NCI-H82 treated with DMSO at 0.1 percent for 48 hours (cell line): ENCODE data around the gene ZFHX2.

ENCODE experiments used
- DNase-seq: peaks from one replicate; lab custom pipeline; 2025; ENCODE audit not compliant: unreplicated experiment; lab: John Stamatoyannopoulos, UW

The ZFHX2 gene

DNA sequence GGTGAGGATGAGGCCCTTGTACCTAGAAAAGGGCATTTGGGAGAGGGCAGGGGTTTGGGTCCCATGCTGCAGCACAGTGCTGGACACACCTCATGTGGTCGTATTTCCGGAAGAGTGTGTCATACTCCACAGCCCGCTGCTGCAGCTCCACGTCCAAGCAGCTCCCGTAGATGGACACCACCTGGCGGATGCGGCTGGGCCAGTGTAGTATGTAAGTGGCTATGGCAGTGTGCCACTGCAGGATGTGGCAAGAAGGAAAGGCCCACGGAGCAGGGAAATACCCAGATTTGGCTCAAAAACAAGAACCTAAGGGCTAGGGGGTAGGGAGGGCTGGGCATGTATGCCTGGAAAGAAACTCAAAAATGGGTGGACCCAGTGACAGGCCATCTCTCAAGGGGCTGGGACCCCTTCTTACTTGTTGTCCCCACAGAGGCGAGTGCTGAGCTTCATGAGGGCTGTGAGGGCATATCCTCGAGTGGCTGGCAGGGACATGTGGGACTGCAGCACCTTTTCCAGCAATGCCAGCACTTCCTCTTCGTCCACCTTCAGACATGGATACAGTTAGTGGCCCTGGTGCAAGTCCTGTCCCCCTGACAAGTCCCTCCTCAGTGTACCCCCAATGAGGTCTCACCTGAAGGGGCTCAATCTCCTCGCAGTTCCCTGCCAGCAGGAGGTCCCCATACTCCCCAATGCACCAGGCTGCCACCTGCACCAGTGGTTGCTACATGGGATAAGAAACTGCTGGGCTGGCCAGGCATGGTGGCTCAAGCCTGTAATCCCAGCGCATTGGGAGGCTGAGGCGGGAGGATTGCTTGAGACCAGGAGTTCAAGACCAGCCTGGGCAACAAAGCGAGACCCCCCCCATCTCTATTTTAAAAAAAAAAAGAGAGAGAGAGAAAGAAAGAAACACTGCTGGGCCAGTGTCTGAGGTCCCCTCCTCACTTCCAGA lies 10.6 kb upstream of the ZFHX2 start:
- no peak for DNase-seq

DNA sequence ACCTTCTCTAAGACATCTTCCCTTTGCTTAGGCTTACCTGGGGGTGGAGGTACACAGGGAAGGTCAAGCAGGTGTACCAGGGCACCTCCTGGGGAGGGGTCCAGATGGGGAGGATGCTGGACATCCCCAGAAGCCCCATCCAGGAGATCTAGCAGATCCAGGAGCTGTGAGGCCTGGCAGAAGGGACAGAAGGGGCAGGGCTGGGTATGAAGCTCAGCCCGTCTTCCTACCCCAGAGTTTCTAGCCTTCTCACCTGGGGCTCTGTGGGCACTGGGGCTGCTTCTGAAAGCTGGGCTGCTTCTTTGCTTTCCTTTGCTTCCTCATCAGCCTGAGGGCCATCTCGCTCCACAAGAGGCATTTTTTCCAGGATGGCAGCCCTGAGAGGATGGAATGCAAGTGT lies 9.7 kb upstream of the ZFHX2 start:
- DNase-seq = no peak

DNA sequence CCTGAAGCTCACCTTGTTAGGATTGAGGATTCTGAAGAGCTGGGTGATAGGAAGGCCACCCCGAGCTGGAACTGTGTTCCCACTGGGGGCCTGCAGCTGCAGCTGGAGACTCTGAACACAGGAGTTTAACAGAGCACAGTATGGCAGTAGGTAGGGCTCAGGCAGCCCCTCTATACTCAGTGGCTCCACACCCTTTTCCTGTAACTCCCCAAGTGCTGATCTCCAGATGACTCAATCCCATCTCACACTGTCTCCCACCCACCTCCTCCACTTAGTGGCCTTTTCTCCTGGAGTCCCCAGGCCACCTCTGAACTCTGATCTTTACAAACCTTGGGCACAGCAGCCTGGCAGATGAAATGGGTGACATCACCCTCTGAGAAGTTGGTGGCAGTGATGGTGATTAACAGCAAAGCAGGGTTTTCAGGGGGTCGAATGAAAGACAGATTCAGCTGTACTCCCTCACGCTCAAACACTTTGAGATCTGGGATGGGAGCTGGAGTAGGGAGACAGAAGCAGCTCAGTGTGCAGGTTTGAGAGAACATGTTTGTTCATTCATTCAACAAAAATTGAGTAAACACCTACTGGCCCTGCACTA lies 8.5 kb upstream of the ZFHX2 start:
- DNase-seq = no peak

DNA sequence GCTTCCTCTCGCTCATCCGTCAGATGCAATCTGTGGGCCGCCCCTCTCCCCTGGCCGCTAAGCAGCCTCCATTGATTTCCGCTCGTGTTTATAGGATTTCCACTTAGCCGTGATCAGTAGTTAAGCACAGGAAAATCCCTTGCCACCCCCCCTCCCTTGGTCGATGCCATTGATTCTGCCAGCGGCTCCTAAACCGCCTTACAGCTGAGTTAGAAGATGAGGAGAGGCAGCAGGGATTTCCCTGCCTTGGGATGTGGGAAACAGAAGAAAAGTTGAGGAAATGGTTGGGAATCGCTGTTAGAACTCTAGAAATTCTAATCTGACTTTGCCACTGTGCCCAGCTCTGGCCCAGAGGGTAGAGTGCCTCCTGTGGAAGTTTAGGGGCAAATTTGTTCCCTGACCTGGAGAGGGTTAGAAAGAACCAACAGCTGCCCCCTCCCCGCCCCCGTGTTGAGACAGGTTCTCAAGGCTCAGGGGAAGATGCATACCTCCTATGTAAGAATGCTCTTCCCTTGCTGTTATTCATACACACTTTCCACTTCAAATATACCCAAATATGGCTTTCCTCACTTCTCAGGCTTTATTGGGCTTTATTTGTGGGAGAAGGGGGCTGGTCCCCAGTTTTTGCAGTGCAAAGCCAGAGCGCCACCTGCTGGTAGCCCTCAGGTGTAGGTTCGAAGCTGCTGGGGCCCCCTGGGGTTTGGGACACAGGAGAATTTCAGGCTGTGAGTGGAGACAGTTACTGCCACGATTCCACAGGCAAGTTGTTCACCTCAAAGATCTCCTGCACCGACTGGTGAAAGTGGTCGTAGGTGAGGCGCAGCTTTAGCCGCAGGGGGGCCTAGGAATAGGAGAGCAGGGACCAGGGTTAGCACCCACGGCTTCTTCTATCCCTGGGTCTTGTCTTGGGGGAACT lies 7.7 kb upstream of the ZFHX2 start:
- peak; percentile 33 for DNase-seq

DNA sequence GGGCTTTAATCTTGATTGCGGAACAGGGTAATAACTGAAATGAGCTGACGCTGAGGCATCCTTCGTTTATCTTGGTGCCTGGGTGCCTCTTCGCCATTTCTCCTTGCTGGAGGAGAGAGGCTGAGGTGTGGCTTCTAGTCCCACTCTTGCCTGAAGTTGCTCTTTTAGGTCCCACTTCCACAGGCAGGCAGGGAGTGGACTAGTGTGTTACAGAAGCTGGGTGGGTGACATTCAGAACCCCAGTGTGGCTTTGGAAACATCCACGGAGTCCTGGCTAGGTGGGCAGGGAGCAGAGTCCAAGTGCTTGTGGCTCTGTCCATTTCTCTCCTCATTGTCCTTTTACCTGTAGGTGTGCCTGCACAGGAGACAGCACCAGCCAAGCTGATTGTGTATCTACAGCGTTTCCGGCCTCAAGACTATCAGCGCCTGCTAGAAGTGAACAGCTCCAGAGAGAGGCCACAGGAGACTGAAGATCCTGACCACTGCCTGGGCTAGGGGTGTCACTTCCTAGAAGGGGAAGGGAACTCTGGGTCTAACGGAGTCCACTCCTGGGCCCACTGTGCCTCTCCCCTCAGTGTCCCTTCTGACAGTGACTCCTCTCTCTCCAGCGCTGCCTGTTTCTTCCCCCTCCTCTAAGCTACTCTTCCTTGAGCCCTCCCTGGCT lies 6.9 kb upstream of the ZFHX2 start:
- no peak for DNase-seq

DNA sequence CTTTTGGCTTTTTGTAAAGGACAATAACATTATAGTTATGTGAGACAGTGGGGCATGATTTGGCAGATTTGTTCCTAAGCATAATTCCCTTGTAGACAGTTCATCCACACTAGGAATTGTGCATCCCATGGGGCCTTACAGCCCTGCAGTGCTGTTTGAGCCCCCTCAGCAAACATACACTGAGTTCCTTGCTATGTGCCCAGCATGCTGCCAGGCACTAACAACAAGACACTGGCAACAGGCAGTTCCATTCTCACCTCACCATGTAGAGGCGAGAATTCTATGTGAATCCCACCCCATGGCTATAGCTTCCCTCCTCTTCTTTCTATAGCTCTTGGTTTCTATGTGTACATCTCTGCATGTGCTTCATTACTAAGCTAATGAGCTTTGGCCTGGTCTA lies 6.4 kb upstream of the ZFHX2 start:
- DNase-seq = no peak

DNA sequence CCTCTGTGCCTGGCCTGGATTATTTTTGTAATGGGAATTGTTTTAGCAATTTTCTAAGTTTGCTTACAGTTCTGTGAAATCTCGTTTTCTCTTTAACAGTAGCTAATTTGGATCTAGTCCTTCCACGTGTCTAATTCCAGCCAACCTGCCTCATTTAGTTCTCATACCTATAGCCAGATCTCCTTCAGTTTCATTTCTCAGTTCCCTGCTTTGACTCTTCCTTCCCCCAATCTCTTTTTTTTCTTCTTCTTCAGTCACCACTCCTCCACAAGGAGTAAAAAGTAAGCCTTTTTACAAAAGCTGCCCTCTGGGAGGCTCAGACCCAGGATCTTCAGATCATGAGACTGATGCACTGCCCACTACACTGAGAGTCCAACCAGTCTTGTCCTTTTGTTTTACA lies 6.0 kb upstream of the ZFHX2 start:
- no peak for DNase-seq

DNA sequence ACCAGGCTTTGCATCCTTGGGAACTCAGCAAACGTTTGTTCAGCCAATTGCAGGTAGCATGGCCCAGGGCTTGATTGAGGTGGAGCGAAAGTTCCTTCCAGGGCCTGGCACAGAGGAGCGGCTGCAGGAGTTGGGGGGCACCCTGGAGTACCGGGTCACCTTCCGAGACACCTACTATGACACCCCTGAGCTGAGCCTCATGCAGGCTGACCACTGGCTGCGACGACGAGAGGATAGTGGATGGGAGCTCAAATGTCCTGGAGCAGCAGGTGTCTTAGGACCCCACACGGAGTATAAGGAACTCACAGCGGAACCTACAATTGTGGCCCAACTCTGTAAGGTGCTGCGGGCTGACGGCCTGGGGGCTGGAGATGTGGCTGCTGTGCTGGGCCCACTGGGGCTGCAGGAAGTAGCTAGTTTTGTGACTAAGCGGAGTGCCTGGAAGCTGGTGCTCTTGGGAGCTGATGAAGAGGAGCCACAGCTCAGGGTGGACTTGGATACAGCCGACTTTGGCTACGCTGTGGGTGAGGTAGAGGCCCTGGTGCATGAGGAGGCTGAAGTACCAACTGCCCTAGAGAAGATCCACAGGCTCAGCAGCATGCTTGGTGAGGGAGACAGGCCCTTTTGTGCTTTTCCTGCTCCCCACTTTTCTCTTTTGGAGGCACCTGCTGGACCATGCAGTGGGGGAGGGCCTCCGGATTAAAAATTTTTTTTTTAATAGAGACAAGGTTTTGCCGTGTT lies 5.3 kb upstream of the ZFHX2 start:
- DNase-seq = no peak

DNA sequence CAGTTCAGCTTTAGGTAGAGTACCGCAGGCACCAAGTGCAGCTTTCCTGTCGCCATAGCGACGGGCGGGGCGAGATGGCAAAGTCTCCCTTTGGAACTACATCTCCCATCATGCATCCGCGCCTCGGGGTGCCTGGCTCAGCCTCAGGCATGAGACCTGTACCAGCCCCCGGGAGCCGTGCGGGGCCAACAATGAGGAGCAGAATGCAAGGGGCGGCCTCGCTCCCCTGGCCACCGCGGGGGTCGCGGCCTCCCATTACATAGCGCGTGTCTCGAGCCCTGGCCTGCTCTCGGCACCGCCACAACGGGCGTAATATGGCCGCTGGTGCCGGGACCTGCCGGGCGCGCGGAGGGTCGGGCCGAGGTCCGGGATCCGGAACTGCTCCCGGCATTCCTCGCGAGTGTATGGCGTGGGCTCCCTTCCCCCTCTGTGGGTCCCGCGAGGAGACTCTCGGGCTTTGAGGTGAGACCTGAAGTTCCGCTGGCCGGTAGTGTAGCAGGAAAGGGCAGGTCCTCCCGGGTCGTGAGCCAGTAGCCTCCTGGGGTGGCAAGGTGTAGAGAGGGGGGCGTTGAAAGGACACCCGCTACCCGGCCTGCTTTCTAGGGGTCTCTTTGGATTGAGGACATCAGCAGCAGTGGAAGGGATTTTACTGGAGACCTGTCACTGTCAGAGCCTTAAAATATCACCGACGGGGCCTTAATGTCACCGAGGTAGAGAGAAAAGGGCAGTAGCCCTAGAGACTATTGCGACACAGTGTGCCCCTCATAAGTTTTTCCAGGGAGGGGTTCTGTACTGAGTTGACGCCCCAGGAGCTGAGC lies 4.5 kb upstream of the ZFHX2 start, which contains the start of gene THTPA:
THTPA (plus strand) TSS at position 390 of the 818 bp plus-strand sequence. CDS start 487 bp downstream, outside the sequence.
- DNase-seq = peak; percentile 61

DNA sequence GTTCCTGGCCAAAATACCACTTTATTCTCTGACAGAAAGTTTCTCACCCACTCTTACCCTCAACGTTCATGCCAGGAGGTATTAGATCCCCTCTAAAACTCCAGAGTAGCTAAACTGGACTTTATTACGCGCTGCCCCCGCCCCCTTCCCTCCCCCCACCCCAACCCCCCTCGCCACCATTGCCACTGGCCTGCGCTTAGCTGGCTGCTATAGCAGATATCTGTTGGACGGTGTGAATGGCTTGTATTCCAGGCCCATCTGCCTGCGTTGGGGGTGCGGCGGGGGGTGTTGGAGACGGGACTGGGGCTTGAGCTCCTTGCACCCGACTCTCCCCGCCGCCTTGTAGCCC lies 3.9 kb upstream of the ZFHX2 start:
- DNase-seq = no peak

DNA sequence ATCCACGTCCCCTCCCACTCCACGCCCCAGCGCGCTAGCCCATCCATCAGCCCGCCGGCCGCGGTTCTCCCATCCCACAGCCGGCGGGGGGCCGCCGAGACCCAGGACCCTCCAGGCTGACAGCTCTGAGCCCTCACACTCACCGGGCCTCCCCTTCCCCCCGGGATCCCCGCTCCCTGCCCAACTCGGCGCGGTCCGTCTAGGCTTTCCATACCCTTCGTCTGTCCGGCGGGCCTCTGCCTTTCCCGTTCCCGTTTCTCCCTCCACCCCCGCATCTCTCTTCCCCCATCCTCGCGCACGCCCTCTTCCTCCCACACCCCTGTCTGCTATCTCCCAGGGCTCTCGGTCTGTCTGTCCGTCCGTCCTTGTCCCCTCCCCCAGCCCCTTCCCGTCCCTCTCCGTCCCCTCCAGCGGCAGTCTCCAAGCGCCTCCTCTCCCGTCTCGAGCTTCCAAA lies 726 bp downstream of the ZFHX2 start:
- DNase-seq = no peak

DNA sequence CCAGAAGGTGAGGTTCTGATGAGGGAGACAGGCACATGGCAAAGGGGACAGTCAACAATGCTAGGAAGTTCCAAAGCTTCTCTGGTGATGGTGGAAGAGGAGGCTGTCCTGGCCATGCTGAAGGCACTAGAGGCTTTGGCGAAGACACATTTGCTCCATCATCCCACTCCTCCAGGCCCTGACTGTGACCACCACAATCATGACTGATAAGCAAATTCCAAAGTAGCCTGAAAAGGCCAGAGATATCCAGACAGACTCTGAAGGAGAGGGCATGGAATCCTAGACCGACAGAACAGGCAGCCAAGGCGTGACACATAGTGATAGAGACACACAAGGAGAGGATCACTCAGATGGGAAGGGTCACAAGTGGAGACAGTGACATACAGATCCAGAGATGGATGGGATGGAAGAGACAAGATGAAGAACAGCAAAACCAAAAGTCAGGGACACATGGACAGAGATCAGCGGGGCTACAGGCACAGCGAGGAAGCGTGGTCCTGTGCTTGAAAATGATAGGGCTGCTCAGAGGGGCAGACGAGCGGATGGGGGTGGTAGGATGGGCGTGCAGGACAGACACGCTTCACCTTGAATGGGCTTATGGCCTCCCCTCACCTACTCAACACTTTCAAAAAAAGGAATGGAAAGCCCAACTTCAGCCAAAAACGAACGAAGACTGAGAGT lies 1.3 kb downstream of the ZFHX2 start:
- no peak for DNase-seq

DNA sequence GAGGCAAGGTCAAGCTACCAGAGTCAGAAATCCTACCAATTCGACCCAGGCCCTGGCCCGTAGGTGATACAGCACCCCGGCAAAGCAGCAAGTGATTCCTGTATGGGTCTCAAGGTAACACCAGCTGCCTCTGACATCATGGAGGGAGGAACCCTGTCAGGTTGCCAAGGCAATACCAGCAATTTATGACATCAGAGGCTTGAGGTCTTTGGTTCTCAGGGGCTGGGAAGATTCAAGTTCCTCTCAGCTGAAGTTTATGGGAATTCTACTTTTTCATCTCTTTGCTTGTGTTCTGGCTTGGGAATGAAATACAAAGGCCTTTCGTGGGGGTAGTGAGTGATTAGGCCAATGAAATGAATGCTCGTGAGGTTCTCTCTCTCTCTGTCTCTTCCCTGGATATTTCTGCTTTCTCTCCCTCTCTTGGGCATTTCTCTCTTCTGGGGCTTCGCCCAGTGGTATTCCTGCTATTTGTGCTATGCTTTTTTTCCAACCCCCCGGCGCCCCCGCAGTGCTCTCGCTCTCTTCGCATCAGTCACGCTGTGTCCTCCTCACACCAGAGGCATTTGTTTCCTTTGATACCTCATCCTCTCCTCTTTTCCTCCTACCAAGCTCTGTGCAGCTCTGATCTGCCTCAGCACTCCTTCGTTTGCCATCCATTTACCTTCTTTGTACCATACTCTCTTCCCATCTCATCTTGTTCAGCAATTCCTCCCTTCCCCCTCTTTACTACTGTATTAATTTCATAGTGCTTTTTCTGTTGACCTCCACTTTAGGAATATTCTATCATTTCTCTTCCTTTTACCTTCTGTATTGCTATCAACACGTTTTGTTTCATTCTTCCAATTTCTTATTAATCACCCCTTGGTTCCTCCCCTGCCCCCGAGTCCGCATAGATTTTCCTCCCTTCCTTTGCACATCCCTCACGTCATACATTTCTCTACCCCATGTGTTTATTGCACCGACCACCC lies 2.9 kb downstream of the ZFHX2 start:
- DNase-seq = no peak

DNA sequence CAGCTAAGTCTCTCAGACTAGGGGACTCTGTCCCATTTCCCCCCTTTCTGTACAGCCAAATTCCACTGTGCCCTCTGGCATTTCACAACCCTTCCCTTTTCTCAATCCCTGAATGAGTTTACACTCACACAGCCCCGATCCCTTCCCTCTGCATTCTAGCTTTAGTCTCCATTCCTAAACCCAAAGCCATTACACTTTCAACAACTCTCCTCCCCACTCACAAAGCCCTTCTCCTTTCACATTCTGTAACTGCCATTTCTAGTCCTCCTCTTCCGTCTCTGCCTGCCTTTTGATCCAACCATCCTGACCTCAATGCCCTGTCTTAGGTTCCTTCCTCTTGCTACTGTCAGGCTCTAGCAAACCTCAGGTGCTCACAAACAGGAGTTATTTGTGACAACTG lies 3.6 kb downstream of the ZFHX2 start:
- no peak for DNase-seq

DNA sequence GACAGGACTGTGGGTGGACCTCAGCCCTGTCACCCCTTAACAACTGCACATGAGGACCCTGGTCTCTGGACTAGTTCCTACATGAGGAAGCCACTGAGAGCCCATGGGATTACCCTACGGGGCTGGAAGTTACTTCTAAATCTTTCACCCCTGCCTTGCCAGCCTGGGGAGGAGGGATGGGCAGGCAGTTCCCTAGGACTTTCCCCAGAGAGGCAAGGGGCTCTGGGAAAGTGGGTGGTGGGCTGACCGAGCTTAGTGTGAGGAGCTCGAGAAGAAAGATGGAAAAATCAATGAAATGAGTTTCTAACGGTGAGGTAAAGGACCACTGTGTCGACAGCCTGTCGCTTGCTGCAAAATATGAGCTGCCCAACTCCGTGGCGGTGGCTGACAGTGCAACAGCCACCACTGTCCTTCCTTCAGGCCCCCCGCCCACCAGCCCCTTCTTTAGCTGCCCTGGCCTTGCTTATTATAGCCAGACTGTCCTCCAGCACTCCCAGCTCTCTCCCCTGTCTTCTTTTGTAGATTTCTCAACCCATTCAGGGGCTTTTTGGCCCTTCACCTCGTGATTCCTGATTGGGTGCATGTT lies 5.0 kb downstream of the ZFHX2 start:
- DNase-seq = no peak

DNA sequence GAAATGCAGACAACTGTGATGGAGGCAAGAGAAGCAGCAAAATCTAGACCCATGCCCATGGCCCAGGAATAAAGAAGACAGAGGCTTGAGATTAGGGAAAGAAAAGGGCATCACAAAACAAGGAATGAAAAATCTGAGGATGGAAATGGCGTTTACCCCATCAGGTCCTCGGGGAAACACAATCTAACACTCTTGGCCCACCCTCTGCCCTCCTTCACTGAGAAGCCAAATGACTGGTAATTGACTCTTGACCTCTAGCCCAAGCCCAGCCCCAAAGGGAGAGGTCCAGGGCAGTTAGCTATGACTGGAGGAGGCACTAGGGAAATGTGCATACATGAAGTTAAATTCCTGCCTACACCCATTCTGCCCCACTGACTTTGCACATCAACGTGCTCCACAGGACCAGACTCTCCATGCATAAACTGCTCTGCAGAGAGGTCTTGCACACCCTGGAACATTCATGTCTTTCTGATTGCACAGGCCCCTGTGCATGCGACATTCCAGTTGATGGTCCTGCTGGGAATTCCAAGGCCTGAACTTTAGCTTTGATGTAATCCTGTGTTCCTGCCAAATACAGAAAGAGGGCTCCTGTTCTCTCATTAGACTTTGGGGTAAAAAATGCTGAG lies 5.7 kb downstream of the ZFHX2 start:
- DNase-seq = no peak
